ENCODE data around the gene TMX3. TPM values are rescaled to one million over a fixed set of nuclear protein-coding genes. Genes with fewer than 3 reads are reported as not detected.

TMX3 gene
- polyA plus RNA-seq, 1 of the 3 experiments (the other 2 are of a cell fraction) = 23.3 TPM

Other genes starting within 250 kb of the TMX3 start
- 2.0 and 2.4 TPM in 2 replicates for gene CCDC102B, start 83.0 kb upstream of the TMX3 start, polyA plus RNA-seq (2012; rRNA removed)